Muscle of leg (tissue), 11 donors: Measurements from ENCODE around the gene GON7. TPM values are rescaled to one million over a fixed set of nuclear protein-coding genes. Genes with fewer than 3 reads are reported as not detected.
"Not testable (repeated sequence)": the region's sequence is repeated elsewhere in the genome, so short reads cannot be mapped to it uniquely, and the experiment has no call there.

ENCODE experiments used
- DNase-seq: peaks from one replicate; pipeline ENCODE4 v3.0.0; 2013
- H3K27ac ChIP-seq: one replicate; pipeline ENCODE4 v1.5.1; 2013; ENCODE audit warnings: mild to moderate bottlenecking, low read length, control low read depth
- H3K27me3 ChIP-seq: one replicate; pipeline ENCODE4 v1.6.1; 2013; ENCODE audit warnings: low read length; ENCODE audit not compliant: control insufficient read depth, insufficient read depth
- H3K36me3 ChIP-seq: one replicate; pipeline ENCODE4 v1.6.1; 2013; ENCODE audit warnings: low read length; ENCODE audit not compliant: control insufficient read depth, insufficient read depth
- H3K4me1 ChIP-seq: one replicate; pipeline ENCODE4 v1.6.1; 2013; ENCODE audit warnings: low read length; ENCODE audit not compliant: control insufficient read depth, insufficient read depth
- H3K4me3 ChIP-seq: one replicate; pipeline ENCODE4 v1.5.1; 2013; ENCODE audit warnings: low read length, control low read depth
- H3K9me3 ChIP-seq: replicated peaks from 2 replicates; pipeline ENCODE4 v1.6.1; 2013; ENCODE audit warnings: low read depth, low read length; ENCODE audit not compliant: control insufficient read depth
- WGBS: methylation state at CpG from one replicate; pipeline ENCODE4 v1.1.5; 2013; ENCODE audit warnings: missing lambda C conversion rate; ENCODE audit not compliant: insufficient coverage; 5-methylcytosine and 5-hydroxymethylcytosine counted together
- polyA plus RNA-seq, 8 donors: library from polyadenylated mRNA; unstranded; fragments of 120-200 nt; gene quantifications; one replicate each; pipeline versions ENCODE4 v1.2.1 to v1.2.3, GENCODE V29; 2013; ENCODE audit warnings: inconsistent platforms in 1 of 8, low replicate concordance in 1 of 8; ENCODE audit not compliant: insufficient read length in 8 of 8, insufficient read depth in 1 of 8
- total RNA-seq: library from RNA; stranded (reverse); fragments of 120-200 nt; gene quantifications from one replicate; pipeline ENCODE4 v1.2.4, GENCODE V29; 2013

The GON7 gene
- total and polyA plus RNA-seq, 9 donors = 8.6 to 12.5 (median 9.5) TPM

DNA sequence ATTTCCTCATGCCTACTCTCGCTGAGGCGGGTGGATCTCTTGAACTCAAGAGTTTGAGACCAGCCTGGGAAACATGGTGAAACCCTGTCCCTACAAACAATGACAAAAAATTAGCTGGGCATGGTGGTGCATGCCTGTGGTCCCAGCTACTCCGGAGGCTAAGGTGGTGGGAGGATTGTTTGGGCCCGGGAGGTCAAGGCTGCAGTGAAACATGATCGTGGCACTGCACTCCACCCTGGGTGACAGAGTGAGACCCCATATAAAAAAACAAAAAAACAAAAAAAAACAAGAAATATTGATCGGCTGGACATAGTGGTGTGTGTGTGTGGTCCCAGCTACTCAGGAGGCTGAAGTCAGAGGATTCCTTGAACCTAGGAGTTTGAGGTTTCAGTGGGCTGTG is 31.4 kb downstream of the GON7 start:
- Histone ChIP-seq H3K4me3 (no peak overlapping the region), H3K4me1 (no peaks in the 10 kb centered on the region), H3K9me3 (no peaks in the 10 kb centered on the region), H3K27me3 (peaks cover 5% of the 10 kb centered on the region), H3K36me3 (no peaks in the 10 kb centered on the region), H3K27ac (no peak overlapping the region)
- DNase-seq = no peak
- no CpG with 5 or more reads among the region's 6 CpGs for WGBS

DNA sequence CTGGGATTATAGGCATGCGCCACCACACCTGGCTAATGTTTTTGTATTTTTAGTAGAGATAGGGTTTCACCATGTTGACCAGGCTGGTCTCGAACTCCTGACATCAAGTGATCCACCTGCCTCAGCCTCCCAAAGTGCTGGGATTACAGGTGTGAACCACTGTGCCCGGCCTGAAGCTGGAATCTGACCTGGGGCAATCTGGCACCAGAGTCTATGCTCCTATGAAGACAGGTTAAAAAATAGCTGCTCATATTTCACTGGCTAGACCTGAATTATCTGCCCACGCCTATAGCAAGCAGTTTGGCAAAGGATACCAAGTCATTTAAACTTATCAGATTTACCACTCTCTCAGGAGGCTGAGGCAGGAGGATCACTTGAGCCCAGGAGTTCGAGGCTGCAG is 32.1 kb downstream of the GON7 start:
- DNase-seq, H3K27me3 ChIP-seq, H3K9me3 ChIP-seq, H3K36me3 ChIP-seq, H3K27ac ChIP-seq, H3K4me3 ChIP-seq, H3K4me1 ChIP-seq: not testable (repeated sequence)
- WGBS = 58% methylated on average over 3 of the region's 5 CpGs

DNA sequence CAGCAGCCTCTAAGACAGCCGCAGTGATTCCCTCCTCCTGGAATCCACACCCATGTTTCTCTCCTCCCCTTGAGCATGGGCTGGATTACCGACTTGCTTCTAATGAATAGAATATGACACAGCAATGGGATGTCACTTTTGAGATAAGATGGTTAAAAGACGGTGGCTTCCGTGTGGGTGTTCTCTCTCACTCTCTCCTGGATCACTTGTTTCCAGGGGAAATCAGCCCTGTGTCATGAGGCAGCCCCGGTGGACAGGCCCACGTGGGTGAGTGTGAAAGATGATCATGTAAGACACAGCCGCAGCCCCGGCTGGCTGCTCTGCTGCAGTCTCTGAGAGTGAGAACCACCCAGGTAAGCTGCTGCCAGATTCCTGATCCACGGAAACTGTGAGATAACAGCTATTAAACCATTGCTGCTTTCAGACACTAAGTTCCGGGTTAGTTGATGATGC is 32.9 kb downstream of the GON7 start:
- DNase-seq = peak; percentile 20
- H3K27ac ChIP-seq = no peak overlapping the region
- H3K9me3 ChIP-seq = no peaks in the 10 kb centered on the region
- no peaks in the 10 kb centered on the region for H3K36me3 ChIP-seq
- peaks cover 5% of the 10 kb centered on the region for H3K27me3 ChIP-seq
- 29% methylated on average over 5 of the region's 10 CpGs for WGBS
- H3K4me1 ChIP-seq = no peaks in the 10 kb centered on the region
- no peak overlapping the region for H3K4me3 ChIP-seq

- Histone ChIP-seq H3K4me3 (no peak overlapping the region), H3K9me3 (no peaks in the 10 kb centered on the region), H3K4me1 (no peaks in the 10 kb centered on the region), H3K27me3 (peaks cover 5% of the 10 kb centered on the region), H3K27ac (no peak overlapping the region), H3K36me3 (no peaks in the 10 kb centered on the region)
- WGBS = 83% methylated on average over 1 of the region's 4 CpGs
- no peak for DNase-seq
These were observed 35.5 kb downstream of the GON7 start for GRCh38 chr14:93171376-93171775.

GRCh38 chr14:93170141-93170540 is 36.7 kb downstream of the GON7 start:
- not testable (repeated sequence) for H3K9me3 ChIP-seq, H3K27me3 ChIP-seq, H3K4me3 ChIP-seq, DNase-seq, H3K36me3 ChIP-seq, H3K4me1 ChIP-seq, H3K27ac ChIP-seq
- 91% methylated on average over 16 of the region's 20 CpGs for WGBS

DNA sequence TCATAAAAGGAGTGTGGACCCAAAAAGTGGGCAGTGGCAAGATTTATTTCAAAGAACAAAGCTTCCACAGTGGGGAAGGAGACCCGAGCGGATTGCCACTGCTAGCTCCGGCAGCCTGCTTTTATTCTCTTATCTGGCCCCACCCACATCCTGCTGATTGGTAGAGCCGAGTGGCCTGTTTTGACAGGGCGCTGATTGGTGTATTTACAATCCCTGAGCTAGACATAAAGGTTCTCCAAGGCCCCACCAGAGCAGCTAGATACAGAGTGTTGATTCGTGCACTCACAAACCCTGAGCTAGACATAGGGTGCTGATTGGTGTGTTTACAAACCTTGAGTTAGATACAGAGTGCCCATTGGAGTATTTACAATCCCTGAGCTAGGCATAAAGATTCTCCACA is 37.2 kb downstream of the GON7 start:
- no CpG with 5 or more reads among the region's 6 CpGs for whole genome bisulfite sequencing
- not testable (repeated sequence) for H3K4me3 ChIP-seq, H3K36me3 ChIP-seq, H3K27ac ChIP-seq, H3K27me3 ChIP-seq, H3K9me3 ChIP-seq, H3K4me1 ChIP-seq, DNase-seq

DNA sequence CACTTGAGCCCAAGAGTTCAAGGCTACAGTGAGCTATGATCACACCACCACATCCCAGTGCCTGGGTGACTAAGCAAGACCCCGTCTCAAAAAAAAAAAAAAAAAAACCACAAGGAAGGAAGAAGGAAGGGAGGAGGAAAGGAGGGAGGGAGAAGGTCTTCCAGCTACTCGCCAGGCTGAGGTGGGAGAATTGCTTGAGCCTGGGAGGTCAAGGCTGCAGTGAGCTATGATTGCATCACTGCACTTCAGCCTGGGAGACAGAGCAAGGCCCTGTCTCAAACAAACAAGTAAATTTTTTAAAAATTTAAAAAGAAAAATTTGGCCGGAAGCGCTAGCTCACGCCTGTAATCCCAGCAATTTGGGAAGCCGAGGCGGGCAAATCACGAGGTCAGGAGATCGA is 38.3 kb downstream of the GON7 start:
- H3K27me3 ChIP-seq, H3K4me1 ChIP-seq, H3K4me3 ChIP-seq, DNase-seq, H3K27ac ChIP-seq, H3K9me3 ChIP-seq, H3K36me3 ChIP-seq: not testable (repeated sequence)
- WGBS = 100% methylated on average over 6 of the region's 9 CpGs

DNA sequence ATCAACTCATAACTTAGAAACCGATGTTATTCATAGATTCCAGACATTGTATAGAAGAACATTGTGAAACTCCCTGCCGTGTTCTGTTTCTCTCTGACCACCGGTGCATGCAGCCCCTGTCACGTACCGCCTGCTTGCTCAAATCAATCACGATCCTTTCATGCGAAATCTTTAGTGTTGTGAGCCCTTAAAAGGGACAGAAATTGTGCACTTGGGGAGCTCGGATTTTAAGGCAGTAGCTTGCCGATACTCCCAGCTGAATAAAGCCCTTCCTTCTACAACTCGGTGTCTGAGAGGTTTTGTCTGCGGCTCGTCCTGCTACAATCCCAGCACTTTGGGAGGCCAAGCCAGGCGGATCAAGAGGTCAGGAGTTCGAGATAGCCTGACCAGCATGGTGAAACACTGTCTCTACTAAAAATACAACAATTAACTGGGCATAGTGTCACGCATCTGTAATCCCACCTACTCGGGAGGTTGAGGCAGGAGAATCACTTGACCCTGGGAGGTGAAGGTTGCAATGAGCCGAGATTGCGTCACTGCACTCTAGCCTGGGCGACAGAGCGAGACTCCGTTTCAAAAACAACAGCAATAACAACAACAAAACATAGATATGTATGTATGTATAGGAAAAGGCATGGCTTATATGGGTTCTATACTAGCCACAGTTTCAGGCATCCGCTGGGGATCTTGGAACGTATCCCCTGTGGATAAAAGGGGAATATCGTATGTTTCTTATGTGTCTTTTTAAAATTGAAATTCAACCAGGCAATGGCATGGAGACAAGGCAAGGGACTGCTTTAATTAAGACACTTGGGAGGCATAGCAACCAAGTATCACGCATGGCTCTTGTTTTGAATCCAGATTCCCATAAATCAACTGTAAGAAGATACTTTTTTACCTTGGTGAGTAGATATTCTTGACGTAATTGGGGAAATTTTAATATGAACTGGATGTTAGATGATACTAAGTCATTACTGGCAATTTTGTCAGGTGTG is 41.3 kb downstream of the GON7 start:
- not testable (repeated sequence) for H3K4me1 ChIP-seq, H3K36me3 ChIP-seq, H3K9me3 ChIP-seq, H3K4me3 ChIP-seq, H3K27me3 ChIP-seq, H3K27ac ChIP-seq, DNase-seq
- 68% methylated on average over 4 of the region's 26 CpGs for WGBS

GRCh38 chr14:93163564-93163963 is 43.3 kb downstream of the GON7 start:
- no peaks in the 10 kb centered on the region for H3K27me3 ChIP-seq
- H3K36me3 ChIP-seq = no peaks in the 10 kb centered on the region
- H3K9me3 ChIP-seq = no peaks in the 10 kb centered on the region
- DNase-seq = no peak
- H3K4me1 ChIP-seq = no peaks in the 10 kb centered on the region
- H3K4me3 ChIP-seq = no peak overlapping the region
- WGBS = no CpG with 5 or more reads among the region's 5 CpGs
- H3K27ac ChIP-seq = no peak overlapping the region

- H3K4me3 ChIP-seq = no peak overlapping the region
- H3K36me3 ChIP-seq = no peaks in the 10 kb centered on the region
- DNase-seq = no peak
- WGBS = 55% methylated on average over 4 of the region's 4 CpGs
- no peaks in the 10 kb centered on the region for H3K27me3 ChIP-seq
- no peak overlapping the region for H3K27ac ChIP-seq
- no peaks in the 10 kb centered on the region for H3K9me3 ChIP-seq
- no peaks in the 10 kb centered on the region for H3K4me1 ChIP-seq
These were observed 45.4 kb downstream of the GON7 start for GRCh38 chr14:93161411-93161940.
